K562 treated with DMSO at 1 percent for 48 hours (cell line): ENCODE results near the gene PPTC7. TPM values are rescaled to one million over a fixed set of nuclear protein-coding genes. Genes with fewer than 3 reads are reported as not detected.

ENCODE experiments used
- total RNA-seq: library from RNA; unstranded; fragments of 300-600 nt; gene quantifications from 2 replicates; pipeline ENCODE4 v1.2.3, GENCODE V29; 2022; ENCODE audit warnings: low replicate concordance; ENCODE audit errors: extremely low read depth

PPTC7 gene
- not detected in 2 replicates for total RNA-seq

GRCh38 chr12:110583137-110584059 lies at the start of gene PPTC7:
TSS of gene PPTC7 (minus strand) at chr12:110583318. CDS start at chr12:110583031, 287 bp downstream.

GRCh38 chr12:110613771-110614684 lies 30.9 kb upstream of the PPTC7 start, which contains the start of gene TCTN1:
TSS of gene TCTN1 (plus strand) at chr12:110614129. CDS start at chr12:110614183, 54 bp downstream.

GRCh38 chr12:110501752-110502738 lies 81.1 kb downstream of the PPTC7 start, which contains the start of the genes RAD9B and VPS29:
TSS of gene RAD9B (plus strand) at chr12:110502331. CDS start at chr12:110502338, 7 bp downstream.
TSS of gene VPS29 (minus strand) at chr12:110502111. CDS start at chr12:110502051, 60 bp downstream.

Other genes with a start within 250 kb of the PPTC7 start
- 212 TPM in 1 of 2 replicates, not detected in the other for gene ANAPC7, start 179.6 kb downstream of the PPTC7 start, total RNA-seq
- not detected in 2 replicates for gene ARPC3, start 133.0 kb downstream of the PPTC7 start, total RNA-seq
- not detected in 2 replicates for gene GPN3, start 115.1 kb downstream of the PPTC7 start, total RNA-seq
- gene FAM216A, start 114.5 kb downstream of the PPTC7 start, total RNA-seq, result not detected in 2 replicates
- not detected in 2 replicates for gene VPS29, start 81.2 kb downstream of the PPTC7 start, total RNA-seq
- gene RAD9B, start 81.0 kb downstream of the PPTC7 start, total RNA-seq, result not detected in 2 replicates
- gene TCTN1, start 30.8 kb upstream of the PPTC7 start, total RNA-seq, result not detected in 2 replicates
- not detected in 2 replicates for gene HVCN1, start 105.8 kb upstream of the PPTC7 start, total RNA-seq
- gene PPP1CC, start 159.6 kb upstream of the PPTC7 start, total RNA-seq, result not detected in 2 replicates